Measurements from ENCODE around the gene COL23A1.
"Not testable (repeated sequence)": the region's sequence is repeated elsewhere in the genome, so short reads cannot be mapped to it uniquely, and the experiment has no call there.

The COL23A1 gene

GRCh38 chr5:178612299-178612698 is 22.1 kb upstream of the COL23A1 start:
- peaks cover 91% of the 10 kb centered on the region for H3K36me3 Mint-ChIP-seq (ENCODE audit: insufficient read depth)
- ATAC-seq (replicated peaks) (no peak), DNase-seq (no peak)
- H3K27ac Mint-ChIP-seq, result peak overlapping the region; percentile 33 to 44
- no peak overlapping the region for H3K4me3 Mint-ChIP-seq
- no peaks in the 10 kb centered on the region for H3K9me3 Mint-ChIP-seq
- peaks cover 3 to 32% of the 10 kb centered on the region in 2 donors for H3K4me1 Mint-ChIP-seq (ENCODE audit: low read depth in 2 of 2)
- H3K27me3 Mint-ChIP-seq, result no peaks in the 10 kb centered on the region

GRCh38 chr5:178606269-178606668 is 16.1 kb upstream of the COL23A1 start:
- H3K27ac Mint-ChIP-seq, result peak overlapping the region in 1 of 2 donors; percentile 47
- DNase-seq, result no peak
- no peaks in the 10 kb centered on the region for H3K9me3 Mint-ChIP-seq
- H3K4me3 Mint-ChIP-seq, result no peak overlapping the region
- H3K4me1 Mint-ChIP-seq (ENCODE audit: low read depth in 2 of 2), result peaks cover 1 to 12% of the 10 kb centered on the region in 2 donors
- H3K27me3 Mint-ChIP-seq, result no peaks in the 10 kb centered on the region
- peaks cover 98% of the 10 kb centered on the region for H3K36me3 Mint-ChIP-seq (ENCODE audit: insufficient read depth)
- no peak for ATAC-seq (replicated peaks)

GRCh38 chr5:178605788-178606187 is 15.6 kb upstream of the COL23A1 start:
- Mint-ChIP-seq H3K27ac (no peak overlapping the region), H3K36me3 (ENCODE audit: insufficient read depth) (peaks cover 98% of the 10 kb centered on the region), H3K4me1 (ENCODE audit: low read depth in 2 of 2) (peaks cover 1 to 8% of the 10 kb centered on the region in 2 donors), H3K4me3 (no peak overlapping the region), H3K27me3 (no peaks in the 10 kb centered on the region), H3K9me3 (no peaks in the 10 kb centered on the region)
- no peak for DNase-seq
- ATAC-seq (replicated peaks), result no peak

GRCh38 chr5:178602752-178603151 is 12.6 kb upstream of the COL23A1 start:
- Mint-ChIP-seq H3K4me1 (ENCODE audit: low read depth in 2 of 2) (peaks cover 0 to 3% of the 10 kb centered on the region in 2 donors), H3K27me3 (no peaks in the 10 kb centered on the region), H3K9me3 (no peaks in the 10 kb centered on the region), H3K27ac (no peak overlapping the region), H3K36me3 (ENCODE audit: insufficient read depth) (peaks cover 76% of the 10 kb centered on the region), H3K4me3 (no peak overlapping the region)
- ATAC-seq (replicated peaks) (no peak), DNase-seq (no peak)

- Mint-ChIP-seq H3K4me1 (ENCODE audit: low read depth in 2 of 2) (no peaks in the 10 kb centered on the region), H3K27ac (no peak overlapping the region), H3K36me3 (ENCODE audit: insufficient read depth) (peaks cover 6% of the 10 kb centered on the region), H3K4me3 (no peak overlapping the region), H3K9me3 (peaks cover 6 to 21% of the 10 kb centered on the region in 2 donors), H3K27me3 (peaks cover 14 to 15% of the 10 kb centered on the region in 2 donors)
- DNase-seq (no peak), ATAC-seq (replicated peaks) (no peak)
Measured at GRCh38 chr5:178595750-178596149, 5.6 kb upstream of the COL23A1 start.

GRCh38 chr5:178595150-178595549 is 5.0 kb upstream of the COL23A1 start:
- H3K27ac Mint-ChIP-seq, result no peak overlapping the region

GRCh38 chr5:178590924-178591423 is 781 bp upstream of the COL23A1 start:
- DNase-seq, result no peak
- no peak for ATAC-seq (replicated peaks)
- no peaks in the 10 kb centered on the region for H3K36me3 Mint-ChIP-seq (ENCODE audit: insufficient read depth)
- no peaks in the 10 kb centered on the region for H3K4me1 Mint-ChIP-seq (ENCODE audit: low read depth in 2 of 2)
- H3K27ac Mint-ChIP-seq, result no peak overlapping the region
- peak overlapping the region; percentile 69 to 80 for H3K4me3 Mint-ChIP-seq
- peaks cover 6 to 20% of the 10 kb centered on the region in 2 donors for H3K9me3 Mint-ChIP-seq
- H3K27me3 Mint-ChIP-seq, result peaks cover 48 to 54% of the 10 kb centered on the region in 2 donors

More at GRCh38 chr5:178595150-178595549, 5.0 kb upstream of the COL23A1 start:
- Mint-ChIP-seq H3K4me3 (no peak overlapping the region), H3K27me3 (peaks cover 16 to 18% of the 10 kb centered on the region in 2 donors), H3K9me3 (peaks cover 6 to 21% of the 10 kb centered on the region in 2 donors), H3K36me3 (ENCODE audit: insufficient read depth) (peaks cover 5% of the 10 kb centered on the region), H3K4me1 (ENCODE audit: low read depth in 2 of 2) (no peaks in the 10 kb centered on the region)
- DNase-seq (no peak), ATAC-seq (replicated peaks) (no peak)

GRCh38 chr5:178589180-178590140 is 733 bp downstream of the COL23A1 start:
- no peaks in the 10 kb centered on the region for H3K36me3 Mint-ChIP-seq (ENCODE audit: insufficient read depth)
- no peak overlapping the region for H3K27ac Mint-ChIP-seq
- peak overlapping the region; percentile 35 to 80 for H3K4me3 Mint-ChIP-seq
- ATAC-seq (replicated peaks), result no peak
- H3K9me3 Mint-ChIP-seq, result peaks cover 2 to 7% of the 10 kb centered on the region in 2 donors
- no peaks in the 10 kb centered on the region for H3K4me1 Mint-ChIP-seq (ENCODE audit: low read depth in 2 of 2)
- no peak for DNase-seq
- H3K27me3 Mint-ChIP-seq, result peaks cover 56 to 60% of the 10 kb centered on the region in 2 donors

GRCh38 chr5:178588769-178589168 is 1.4 kb downstream of the COL23A1 start:
- H3K36me3 Mint-ChIP-seq (ENCODE audit: insufficient read depth), result no peaks in the 10 kb centered on the region
- DNase-seq, result no peak
- H3K27me3 Mint-ChIP-seq, result peaks cover 56 to 60% of the 10 kb centered on the region in 2 donors
- no peak for ATAC-seq (replicated peaks)
- no peaks in the 10 kb centered on the region for H3K9me3 Mint-ChIP-seq
- no peaks in the 10 kb centered on the region for H3K4me1 Mint-ChIP-seq (ENCODE audit: low read depth in 2 of 2)
- H3K4me3 Mint-ChIP-seq, result peak overlapping the region; percentile 35 to 80
- H3K27ac Mint-ChIP-seq, result no peak overlapping the region

GRCh38 chr5:178587763-178588611 is 2.2 kb downstream of the COL23A1 start:
- ATAC-seq (replicated peaks) (no peak), DNase-seq (no peak)
- no peaks in the 10 kb centered on the region for H3K36me3 Mint-ChIP-seq (ENCODE audit: insufficient read depth)
- H3K27me3 Mint-ChIP-seq, result peaks cover 61 to 67% of the 10 kb centered on the region in 2 donors
- no peak overlapping the region for H3K27ac Mint-ChIP-seq
- no peaks in the 10 kb centered on the region for H3K9me3 Mint-ChIP-seq
- H3K4me1 Mint-ChIP-seq (ENCODE audit: low read depth in 2 of 2), result no peaks in the 10 kb centered on the region
- no peak overlapping the region for H3K4me3 Mint-ChIP-seq

GRCh38 chr5:178586396-178586795 is 3.8 kb downstream of the COL23A1 start:
- Mint-ChIP-seq H3K4me1 (ENCODE audit: low read depth in 2 of 2) (no peaks in the 10 kb centered on the region), H3K36me3 (ENCODE audit: insufficient read depth) (peaks cover 3% of the 10 kb centered on the region), H3K4me3 (no peak overlapping the region), H3K27me3 (peaks cover 54 to 74% of the 10 kb centered on the region in 2 donors), H3K9me3 (no peaks in the 10 kb centered on the region), H3K27ac (no peak overlapping the region)
- ATAC-seq (replicated peaks) (no peak), DNase-seq (no peak)

- peaks cover 44 to 70% of the 10 kb centered on the region in 2 donors for H3K27me3 Mint-ChIP-seq
- not testable (repeated sequence) for H3K4me1 Mint-ChIP-seq (ENCODE audit: low read depth in 2 of 2); H3K36me3 Mint-ChIP-seq (ENCODE audit: insufficient read depth); H3K9me3 Mint-ChIP-seq; ATAC-seq (replicated peaks); H3K27ac Mint-ChIP-seq; H3K4me3 Mint-ChIP-seq
- peak; percentile 20 to 32 (median 22) for DNase-seq
Measured at GRCh38 chr5:178585421-178585820, 4.8 kb downstream of the COL23A1 start.

GRCh38 chr5:178583279-178583678 is 6.9 kb downstream of the COL23A1 start:
- peaks cover 3% of the 10 kb centered on the region for H3K36me3 Mint-ChIP-seq (ENCODE audit: insufficient read depth)
- no peak overlapping the region for H3K27ac Mint-ChIP-seq

More at GRCh38 chr5:178583279-178583678, 6.9 kb downstream of the COL23A1 start:
- Mint-ChIP-seq H3K27me3 (peaks cover 42 to 72% of the 10 kb centered on the region in 2 donors), H3K4me1 (ENCODE audit: low read depth in 2 of 2) (no peaks in the 10 kb centered on the region), H3K4me3 (no peak overlapping the region), H3K9me3 (no peaks in the 10 kb centered on the region)
- ATAC-seq (replicated peaks) (no peak), DNase-seq (no peak)

Data from effector memory CD8-positive, alpha-beta T cell (primary cell).